Neuronal stem cell (in vitro differentiated cells): ENCODE data around the gene FAM156B.
"Not testable (repeated sequence)": the region's sequence is repeated elsewhere in the genome, so short reads cannot be mapped to it uniquely, and the experiment has no call there.

Source experiments
- DNase-seq: peaks from one replicate; pipeline ENCODE4 v3.0.0-alpha.2; 2013; ENCODE audit warnings: low spot score
- H2AFZ ChIP-seq: one replicate; pipeline ENCODE4 v1.6.1; 2013; ENCODE audit warnings: mild to moderate bottlenecking, low read length, inconsistent platforms
- H2AK5ac ChIP-seq: 2 replicates; pipeline ENCODE4 v1.6.1; 2013; ENCODE audit warnings: low read depth, mild to moderate bottlenecking, inconsistent platforms, low read length, moderate library complexity, mixed read lengths
- H2BK120ac ChIP-seq: 2 replicates; pipeline ENCODE4 v1.6.1; 2013; ENCODE audit warnings: low read depth, mild to moderate bottlenecking, inconsistent platforms, low read length, moderate library complexity, mixed read lengths
- H2BK12ac ChIP-seq: one replicate; pipeline ENCODE4 v1.6.1; 2013; ENCODE audit warnings: low read length, inconsistent platforms
- H2BK15ac ChIP-seq: 2 replicates; pipeline ENCODE4 v1.6.1; 2013; ENCODE audit warnings: mild to moderate bottlenecking, low read length, inconsistent platforms, mixed read lengths
- H2BK5ac ChIP-seq: one replicate; pipeline ENCODE4 v1.6.1; 2013; ENCODE audit warnings: inconsistent platforms, mild to moderate bottlenecking, low read length, moderate library complexity
- H3K14ac ChIP-seq: one replicate; pipeline ENCODE4 v1.6.1; 2013; ENCODE audit warnings: low read length, inconsistent platforms
- H3K18ac ChIP-seq: 2 replicates; pipeline ENCODE4 v1.6.1; 2013; ENCODE audit warnings: low read length, inconsistent platforms
- H3K23ac ChIP-seq: 2 replicates; pipeline ENCODE4 v1.6.1; 2013; ENCODE audit warnings: low read depth, mild to moderate bottlenecking, mixed read lengths, low read length, inconsistent platforms; ENCODE audit not compliant: poor library complexity
- H3K27ac ChIP-seq: replicated peaks from 3 replicates; pipeline ENCODE4 v1.5.1; 2013; ENCODE audit warnings: low read length, inconsistent platforms
- H3K27me3 ChIP-seq, 3 experiments: 2 replicates each; pipeline ENCODE4 v1.6.1; 2013; ENCODE audit warnings: low read length in 3 of 3, mild to moderate bottlenecking in 2 of 3, inconsistent platforms in 1 of 3, low read depth in 1 of 3, mixed read lengths in 1 of 3, moderate library complexity in 1 of 3; ENCODE audit not compliant: control insufficient read depth in 3 of 3, insufficient read depth in 3 of 3
- H3K36me3 ChIP-seq, 2 donors: replicated peaks in 1 of 2; 2 replicates each; pipeline ENCODE4 v1.6.1; 2013; ENCODE audit warnings: low read length in 2 of 2; ENCODE audit not compliant: control insufficient read depth in 2 of 2, insufficient read depth in 2 of 2
- H3K4ac ChIP-seq: 2 replicates; pipeline ENCODE4 v1.6.1; 2013; ENCODE audit warnings: inconsistent platforms, mild to moderate bottlenecking, low read length, moderate library complexity
- H3K4me1 ChIP-seq, 2 donors: 1 replicate in 1 of 2; 2 replicates in 1 of 2; pipeline ENCODE4 v1.6.1; 2013; ENCODE audit warnings: low read length in 2 of 2, low read depth in 1 of 2; ENCODE audit not compliant: control insufficient read depth in 2 of 2, insufficient read depth in 1 of 2
- H3K4me2 ChIP-seq: one replicate; pipeline ENCODE4 v1.6.1; 2013; ENCODE audit warnings: mild to moderate bottlenecking, low read length, inconsistent platforms; ENCODE audit not compliant: insufficient read depth, poor library complexity, severe bottlenecking
- H3K4me3 ChIP-seq, 2 donors: 2 replicates each; pipeline ENCODE4 v1.5.1; 2013; ENCODE audit warnings: low read length in 2 of 2, mild to moderate bottlenecking in 2 of 2, inconsistent platforms in 1 of 2, moderate library complexity in 1 of 2
- H3K79me1 ChIP-seq: one replicate; pipeline ENCODE4 v1.6.1; 2013; ENCODE audit warnings: low read depth, mild to moderate bottlenecking, inconsistent platforms, low read length, moderate library complexity
- H3K9ac ChIP-seq: one replicate; pipeline ENCODE4 v1.6.1; 2013; ENCODE audit warnings: mild to moderate bottlenecking, low read depth, low read length, inconsistent platforms; ENCODE audit not compliant: poor library complexity
- H3K9me3 ChIP-seq, 2 donors: replicated peaks in 1 of 2; 2 replicates each; pipeline versions ENCODE3 to v1.6.1; 2013; ENCODE audit warnings: low read length in 2 of 2, mild to moderate bottlenecking in 2 of 2, inconsistent platforms in 1 of 2, low read depth in 1 of 2, mixed read lengths in 1 of 2, moderate library complexity in 1 of 2; ENCODE audit not compliant: control insufficient read depth in 2 of 2, insufficient read depth in 1 of 2
- H4K8ac ChIP-seq: one replicate; pipeline ENCODE4 v1.6.1; 2013; ENCODE audit warnings: low read depth, mild to moderate bottlenecking, inconsistent platforms, low read length, moderate library complexity
- H4K91ac ChIP-seq: one replicate; pipeline ENCODE4 v1.6.1; 2013; ENCODE audit warnings: low read length, low read depth, mild to moderate bottlenecking, inconsistent platforms; ENCODE audit not compliant: poor library complexity
- WGBS, 2 donors: extraction: QIAGEN DNeasy Blood & Tissue Kit; methylation state at CpG; one replicate each; pipeline ENCODE4 v1.1.7; 2013; ENCODE audit warnings: missing lambda C conversion rate in 2 of 2, mixed read lengths in 1 of 2; ENCODE audit not compliant: insufficient read length in 2 of 2, insufficient replicate concordance in 1 of 2; ENCODE audit errors: extremely low coverage in 2 of 2; 5-methylcytosine and 5-hydroxymethylcytosine counted together

FAM156B gene

DNA sequence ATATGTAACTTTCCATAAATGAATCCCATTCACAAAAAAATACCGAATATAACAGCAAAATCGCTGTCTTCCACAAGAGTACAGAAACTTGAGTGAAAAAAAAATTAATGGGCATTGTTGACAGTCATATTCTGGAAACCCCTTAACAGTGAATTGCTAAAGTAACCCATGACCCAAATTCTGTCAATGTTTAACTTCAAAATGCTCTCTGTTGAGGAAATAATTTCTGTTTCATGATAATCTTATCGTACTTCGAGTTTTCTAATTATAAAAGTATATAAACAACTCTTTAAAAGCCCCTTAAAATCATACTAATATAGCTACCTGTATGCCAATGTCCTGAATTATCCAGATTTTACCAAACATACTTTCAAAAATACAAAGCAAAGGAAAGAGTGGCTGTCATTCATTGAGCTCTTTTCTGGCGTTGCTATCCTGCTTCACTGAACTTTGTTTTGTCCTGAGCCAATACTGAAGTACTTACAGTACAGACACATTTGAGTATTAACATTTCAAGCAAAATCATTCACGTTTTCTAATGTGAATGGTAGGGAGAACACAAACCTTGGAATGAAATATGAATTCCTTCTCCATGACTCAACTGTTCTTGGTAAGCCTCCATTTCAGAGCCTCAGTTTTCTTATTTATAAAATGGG, 31.7 kb upstream of the FAM156B start:
- Histone ChIP-seq H3K27me3 (peaks cover 0 to 44% (median 0%) of the 10 kb centered on the region in 3 experiments), H4K91ac (no peak overlapping the region), H3K4me2 (no peak overlapping the region), H3K23ac (no peak overlapping the region), H3K79me1 (no peaks in the 10 kb centered on the region), H3K27ac (no peak overlapping the region), H3K4ac (no peak overlapping the region), H3K9ac (no peak overlapping the region), H2AK5ac (no peak overlapping the region), H2BK5ac (no peak overlapping the region), H2BK12ac (no peak overlapping the region), H3K9me3 (no peaks in the 10 kb centered on the region), H3K4me1 (no peaks in the 10 kb centered on the region), H2BK120ac (no peak overlapping the region), H4K8ac (no peak overlapping the region), H3K18ac (no peak overlapping the region), H2BK15ac (no peak overlapping the region), H2AFZ (no peak overlapping the region), H3K4me3 (no peak overlapping the region), H3K36me3 (no peaks in the 10 kb centered on the region), H3K14ac (no peak overlapping the region)
- no CpG with 5 or more reads among the region's 6 CpGs for WGBS, 2 donors
- no peak for DNase-seq

DNA sequence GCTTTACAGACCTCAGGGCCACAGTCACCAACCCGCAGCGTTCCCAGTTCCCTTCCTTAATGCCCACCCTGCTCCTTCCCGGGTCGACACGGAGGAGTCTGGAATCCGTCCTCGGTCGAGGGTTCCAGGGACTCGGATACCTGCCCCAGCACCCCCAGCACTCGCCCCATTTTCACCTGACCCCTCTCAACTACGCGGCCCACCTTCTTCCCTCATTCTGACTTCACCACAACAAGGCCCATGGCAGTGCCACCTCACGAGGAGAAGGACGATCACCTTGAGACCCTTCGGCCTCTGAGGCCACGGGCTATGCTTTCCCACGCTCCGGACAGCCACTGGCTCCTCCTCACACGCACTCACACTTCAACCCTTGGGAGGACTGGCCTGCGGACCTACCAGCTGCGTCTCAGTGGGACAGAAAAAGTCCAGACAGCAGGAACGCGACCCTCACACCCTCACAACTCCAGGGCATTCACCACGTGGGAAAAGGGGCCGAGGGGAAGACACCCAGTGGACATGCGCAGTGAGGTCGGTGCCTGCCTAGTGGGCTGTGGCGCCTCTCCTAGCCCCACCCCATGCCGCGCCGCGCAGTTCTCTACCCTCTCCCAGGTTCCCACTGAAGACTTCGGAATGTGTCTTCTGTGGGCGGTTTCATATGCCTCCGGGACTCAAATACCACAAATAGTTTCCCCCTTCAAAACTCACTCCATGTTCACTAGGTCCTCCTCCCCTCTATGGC, 29.4 kb upstream of the FAM156B start, which contains the start of gene XAGE3:
TSS of gene XAGE3 (minus strand) at position 474 of the 739 bp plus-strand sequence. CDS start 950 bp downstream, outside the sequence.
- Histone ChIP-seq H3K36me3 (no peaks in the 10 kb centered on the region), H3K23ac (no peak within 1 kb of the TSS), H3K4me3 (no peak within 1 kb of the TSS), H2BK5ac (no peak within 1 kb of the TSS), H2BK12ac (no peak within 1 kb of the TSS), H2AFZ (no peak within 1 kb of the TSS), H2BK15ac (no peak within 1 kb of the TSS), H3K14ac (no peak within 1 kb of the TSS), H3K27ac (no peak within 1 kb of the TSS), H3K4ac (no peak within 1 kb of the TSS), H2AK5ac (no peak within 1 kb of the TSS), H3K27me3 (peaks cover 0 to 51% (median 0%) of the 10 kb centered on the region in 3 experiments), H3K9me3 (no peaks in the 10 kb centered on the region), H3K79me1 (no peaks in the 10 kb centered on the region), H2BK120ac (no peak within 1 kb of the TSS), H3K18ac (no peak within 1 kb of the TSS), H3K9ac (no peak within 1 kb of the TSS), H4K8ac (no peak within 1 kb of the TSS), H3K4me2 (no peak within 1 kb of the TSS), H3K4me1 (no peaks in the 10 kb centered on the region), H4K91ac (no peak within 1 kb of the TSS)
- DNase-seq: no peak
- WGBS, 2 donors: no CpG with 5 or more reads among the region's 35 CpGs

DNA sequence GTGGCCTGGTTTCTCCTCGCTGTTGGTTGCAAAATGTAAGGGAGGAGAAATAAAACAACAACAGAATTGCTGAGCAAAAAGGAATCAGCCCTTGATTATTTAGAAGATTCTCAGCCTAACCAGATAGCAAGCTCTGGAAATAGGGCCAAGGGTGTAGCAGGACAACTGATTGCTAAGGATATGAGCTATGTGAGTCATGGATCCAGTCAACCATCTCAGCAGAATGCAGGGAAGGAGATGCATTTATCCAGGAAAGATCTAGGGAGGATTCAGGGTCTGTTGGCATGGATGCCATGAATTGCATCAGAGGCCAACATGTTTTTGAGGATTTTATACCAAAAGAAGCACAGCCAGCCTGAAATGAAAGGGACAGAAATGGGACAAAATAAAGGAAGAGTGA, 27.1 kb upstream of the FAM156B start:
- no peak overlapping the region for H2BK15ac ChIP-seq
- no peak overlapping the region for H2AFZ ChIP-seq
- no peak for DNase-seq
- no peak overlapping the region for H3K27ac ChIP-seq
- no peak overlapping the region for H2BK5ac ChIP-seq
- H2BK120ac ChIP-seq: no peak overlapping the region
- no peak overlapping the region for H4K8ac ChIP-seq
- no peak overlapping the region for H3K14ac ChIP-seq
- no peak overlapping the region for H4K91ac ChIP-seq
- no peak overlapping the region for H3K4ac ChIP-seq
- peaks cover 0 to 34% (median 0%) of the 10 kb centered on the region in 3 experiments for H3K27me3 ChIP-seq
- H3K36me3 ChIP-seq: no peaks in the 10 kb centered on the region
- no CpG with 5 or more reads among the region's 1 CpG for WGBS, 2 donors
- H3K18ac ChIP-seq: no peak overlapping the region
- no peak overlapping the region for H3K9ac ChIP-seq
- no peak overlapping the region for H3K23ac ChIP-seq
- no peak overlapping the region for H2AK5ac ChIP-seq
- H3K9me3 ChIP-seq: no peaks in the 10 kb centered on the region
- H2BK12ac ChIP-seq: no peak overlapping the region
- no peaks in the 10 kb centered on the region for H3K4me1 ChIP-seq
- H3K79me1 ChIP-seq: no peaks in the 10 kb centered on the region
- no peak overlapping the region for H3K4me2 ChIP-seq
- no peak overlapping the region for H3K4me3 ChIP-seq

- H3K27ac ChIP-seq, H2BK15ac ChIP-seq, H4K91ac ChIP-seq, H3K18ac ChIP-seq, H3K23ac ChIP-seq, H3K9ac ChIP-seq, H2AFZ ChIP-seq, H3K4me1 ChIP-seq, H3K4ac ChIP-seq, H2AK5ac ChIP-seq, H3K9me3 ChIP-seq, H3K4me3 ChIP-seq, H3K4me2 ChIP-seq, H2BK12ac ChIP-seq, H2BK120ac ChIP-seq, DNase-seq, H3K14ac ChIP-seq, H3K79me1 ChIP-seq, H4K8ac ChIP-seq, H2BK5ac ChIP-seq, H3K36me3 ChIP-seq: not testable (repeated sequence)
- peaks cover 0 to 23% (median 0%) of the 10 kb centered on the region in 3 experiments for H3K27me3 ChIP-seq
Measured at GRCh38 chrX:52873825-52874224, 23.3 kb upstream of the FAM156B start.
